Right ventricle myocardium superior (tissue), 1 donor: ENCODE measurements around the gene HSPA12A. TPM values are rescaled to one million over a fixed set of nuclear protein-coding genes. Genes with fewer than 3 reads are reported as not detected.

Experiments used
- ATAC-seq: fragments of 200-7000 bp; cut with Tn5 transposase; one replicate; pipeline ENCODE4 v1.9.1; 2020; ENCODE audit warnings: mild to moderate bottlenecking; ENCODE audit not compliant: poor library complexity
- DNase-seq: peaks from one replicate; pipeline ENCODE4 v3.0.0-alpha.2; 2020
- intact Hi-C: fragments of 100-400 bp; cut with DNase I; formaldehyde crosslinking; loops from one replicate; pipeline ENCODE4 v1.11.2; 2022
- total RNA-seq: library from RNA; stranded (reverse); fragmentation: NEBNext Ultra II Directional; extraction: Animal tissue kit (Norgen Biotek cat#: 25700); gene quantifications from one replicate; pipeline ENCODE4 v1.2.1, GENCODE V29; 2021
- donor health status: DM: no; HTN: yes; CAD: no; lungs with severe emphysema.

HSPA12A gene
- total RNA-seq, 1 donor from 2014 or later = 15.9 TPM

- ATAC-seq (no peak), DNase-seq (no peak)
- intact Hi-C loops = no loop called here
These were observed 30.7 kb upstream of the HSPA12A start for GRCh38 chr10:116772909-116773705.

- DNase-seq = no peak
- intact Hi-C loops = no loop called here
- no peak for ATAC-seq
These were observed 29.7 kb upstream of the HSPA12A start for GRCh38 chr10:116771959-116772585.

GRCh38 chr10:116771101-116771958 is 29.0 kb upstream of the HSPA12A start:
- peak; percentile 71 for ATAC-seq
- DNase-seq = peak; percentile 72
- intact Hi-C loops = no loop called here

- ATAC-seq (no peak), DNase-seq (no peak)
- intact Hi-C loops = no loop called here
These were observed 27.9 kb upstream of the HSPA12A start for GRCh38 chr10:116770281-116770680.

- DNase-seq (no peak), ATAC-seq (no peak)
- intact Hi-C loops = no loop called here
These were observed 27.4 kb upstream of the HSPA12A start for GRCh38 chr10:116769791-116770190.

- no peak for ATAC-seq
- intact Hi-C loops = no loop called here
- no peak for DNase-seq
These were observed 27.0 kb upstream of the HSPA12A start for GRCh38 chr10:116769368-116769767.

- no peak for ATAC-seq
- no peak for DNase-seq
- intact Hi-C loops = no loop called here
These were observed 26.4 kb upstream of the HSPA12A start for GRCh38 chr10:116768786-116769185.

- DNase-seq = no peak
- peak; percentile 62 for ATAC-seq
- intact Hi-C loops = no loop called here
These were observed 24.7 kb upstream of the HSPA12A start for GRCh38 chr10:116766837-116767634.

GRCh38 chr10:116766241-116766827 is 24.0 kb upstream of the HSPA12A start:
- no peak for ATAC-seq
- no peak for DNase-seq
- intact Hi-C loops = no loop called here

GRCh38 chr10:116765648-116766081 is 23.3 kb upstream of the HSPA12A start:
- no peak for DNase-seq
- no peak for ATAC-seq
- intact Hi-C loops = no loop called here

GRCh38 chr10:116764979-116765378 is 22.6 kb upstream of the HSPA12A start:
- ATAC-seq (no peak), DNase-seq (no peak)
- intact Hi-C loops = no loop called here

GRCh38 chr10:116763440-116763839 is 21.1 kb upstream of the HSPA12A start:
- ATAC-seq (no peak), DNase-seq (no peak)
- intact Hi-C loops = no loop called here

- no peak for ATAC-seq
- DNase-seq = no peak
- intact Hi-C loops = no loop called here
These were observed 19.5 kb upstream of the HSPA12A start for GRCh38 chr10:116761883-116762282.

GRCh38 chr10:116760919-116761318 is 18.6 kb upstream of the HSPA12A start:
- intact Hi-C loops = no loop called here
- no peak for ATAC-seq
- DNase-seq = no peak

- DNase-seq (no peak), ATAC-seq (peak; percentile 69)
- intact Hi-C loops = no loop called here
These were observed 14.9 kb upstream of the HSPA12A start for GRCh38 chr10:116757246-116757645.

GRCh38 chr10:116756277-116756676 is 13.9 kb upstream of the HSPA12A start:
- intact Hi-C loops = no loop called here
- ATAC-seq (peak; percentile 87), DNase-seq (peak; percentile 73)

- ATAC-seq (peak; percentile 72), DNase-seq (no peak)
- intact Hi-C loops = no loop called here
These were observed 11.4 kb upstream of the HSPA12A start for GRCh38 chr10:116753759-116754158.

- intact Hi-C loops = no loop called here
- ATAC-seq (no peak), DNase-seq (no peak)
These were observed 10.8 kb upstream of the HSPA12A start for GRCh38 chr10:116752969-116753665.
